Immature natural killer cell (primary cell): ENCODE measurements around the gene LYRM4. TPM values are rescaled to one million over a fixed set of nuclear protein-coding genes. Genes with fewer than 3 reads are reported as not detected.

Experiments
- DNase-seq, 3 donors: peaks; one replicate each; pipeline ENCODE4 v3.0.0; 2022; ENCODE audit warnings: mixed read lengths in 1 of 3
- H3K27ac Mint-ChIP-seq, 6 donors: one replicate each; pipeline ENCODE4 v1.8.0; 2020; ENCODE audit warnings: mixed read lengths in 6 of 6, mild to moderate bottlenecking in 5 of 6, inconsistent platforms in 4 of 6, moderate library complexity in 3 of 6
- H3K27me3 Mint-ChIP-seq, 3 donors: one replicate each; pipeline ENCODE4 v1.8.0; 2020 to 2021; ENCODE audit warnings: low read depth in 3 of 3, mild to moderate bottlenecking in 3 of 3, mixed read lengths in 3 of 3, moderate library complexity in 3 of 3, inconsistent platforms in 1 of 3
- H3K36me3 Mint-ChIP-seq, 3 donors: one replicate each; pipeline ENCODE4 v1.8.0; 2020; ENCODE audit warnings: mixed read lengths in 3 of 3, inconsistent platforms in 2 of 3, mild to moderate bottlenecking in 2 of 3
- H3K4me1 Mint-ChIP-seq, 2 donors: one replicate each; pipeline ENCODE4 v1.8.0; 2020; ENCODE audit warnings: inconsistent platforms in 2 of 2, mild to moderate bottlenecking in 2 of 2, mixed read lengths in 2 of 2, moderate library complexity in 1 of 2
- H3K4me3 Mint-ChIP-seq, 5 donors: one replicate each; pipeline ENCODE4 v1.8.0; 2020; ENCODE audit warnings: mild to moderate bottlenecking in 5 of 5, mixed read lengths in 5 of 5, inconsistent platforms in 3 of 5, moderate library complexity in 3 of 5
- H3K9me3 Mint-ChIP-seq, 6 donors: one replicate each; pipeline ENCODE4 v1.8.0; 2020; ENCODE audit warnings: mild to moderate bottlenecking in 6 of 6, mixed read lengths in 6 of 6, inconsistent platforms in 4 of 6, moderate library complexity in 3 of 6
- polyA plus RNA-seq, 3 donors: library from polyadenylated mRNA; unstranded; fragments of 300-500 nt; fragmentation: Illumina TruSeq; gene quantifications; one replicate each; pipeline ENCODE4 v1.2.3, GENCODE V29; 2021

Gene LYRM4
- polyA plus RNA-seq, 3 donors from 2014 or later: 10.5 to 23.4 (median 21.9) TPM

- no peak overlapping the region for H3K27ac Mint-ChIP-seq
- no peak for DNase-seq
These were observed 12.2 kb downstream of the LYRM4 start for GRCh38 chr6:5248302-5249098.

GRCh38 chr6:5247201-5247600 lies 13.5 kb downstream of the LYRM4 start:
- H3K27ac Mint-ChIP-seq: no peak overlapping the region
- H3K27me3 Mint-ChIP-seq: peaks cover 0 to 2% (median 0%) of the 10 kb centered on the region in 3 donors
- no peak for DNase-seq
- no peaks in the 10 kb centered on the region for H3K9me3 Mint-ChIP-seq
- peaks cover 4 to 8% (median 5%) of the 10 kb centered on the region in 3 donors for H3K36me3 Mint-ChIP-seq
- H3K4me1 Mint-ChIP-seq: no peaks in the 10 kb centered on the region
- H3K4me3 Mint-ChIP-seq: no peak overlapping the region

More at GRCh38 chr6:5248302-5249098, 12.2 kb downstream of the LYRM4 start:
- H3K27me3 Mint-ChIP-seq: peaks cover 0 to 2% (median 0%) of the 10 kb centered on the region in 3 donors
- no peaks in the 10 kb centered on the region for H3K9me3 Mint-ChIP-seq
- no peaks in the 10 kb centered on the region for H3K4me1 Mint-ChIP-seq
- no peak overlapping the region for H3K4me3 Mint-ChIP-seq
- peaks cover 4 to 11% (median 8%) of the 10 kb centered on the region in 3 donors for H3K36me3 Mint-ChIP-seq

GRCh38 chr6:5246141-5247097 lies 14.3 kb downstream of the LYRM4 start:
- Mint-ChIP-seq H3K27ac (no peak overlapping the region), H3K36me3 (peaks cover 4 to 6% (median 5%) of the 10 kb centered on the region in 3 donors), H3K9me3 (no peaks in the 10 kb centered on the region), H3K27me3 (peaks cover 0 to 2% (median 0%) of the 10 kb centered on the region in 3 donors), H3K4me1 (no peaks in the 10 kb centered on the region), H3K4me3 (no peak overlapping the region)
- DNase-seq: no peak

- Mint-ChIP-seq H3K27me3 (peaks cover 0 to 2% (median 1%) of the 10 kb centered on the region in 3 donors), H3K4me1 (no peaks in the 10 kb centered on the region), H3K9me3 (no peaks in the 10 kb centered on the region), H3K4me3 (no peak overlapping the region), H3K27ac (no peak overlapping the region), H3K36me3 (peaks cover 0 to 6% (median 0%) of the 10 kb centered on the region in 3 donors)
- no peak for DNase-seq
These were observed 17.7 kb downstream of the LYRM4 start for GRCh38 chr6:5243069-5243468.

DNA sequence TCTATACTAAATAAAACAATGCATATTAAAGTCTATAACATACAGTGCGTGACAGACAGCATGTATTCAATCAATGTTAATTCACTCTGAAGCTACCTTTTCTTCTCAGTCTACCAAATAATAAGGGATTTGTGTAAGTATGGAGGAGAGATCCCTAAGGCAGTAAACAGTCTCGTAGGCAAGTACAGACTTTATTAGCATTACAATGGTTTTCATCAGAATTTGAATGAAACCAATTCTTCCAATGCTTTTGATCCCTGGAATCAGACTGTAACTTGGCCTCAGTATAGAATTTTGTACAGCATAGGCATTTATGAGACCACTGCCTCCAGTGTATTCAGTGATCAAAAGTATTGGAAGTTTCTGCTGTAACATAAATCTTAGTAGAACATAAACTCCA lies 19.5 kb downstream of the LYRM4 start:
- H3K27me3 Mint-ChIP-seq: peaks cover 0 to 2% (median 1%) of the 10 kb centered on the region in 3 donors
- H3K27ac Mint-ChIP-seq: no peak overlapping the region
- H3K4me3 Mint-ChIP-seq: no peak overlapping the region
- H3K4me1 Mint-ChIP-seq: no peaks in the 10 kb centered on the region
- H3K36me3 Mint-ChIP-seq: peaks cover 0 to 6% (median 0%) of the 10 kb centered on the region in 3 donors
- DNase-seq: no peak
- H3K9me3 Mint-ChIP-seq: no peaks in the 10 kb centered on the region

- Mint-ChIP-seq H3K27ac (no peak overlapping the region), H3K4me3 (no peak overlapping the region), H3K9me3 (no peaks in the 10 kb centered on the region), H3K36me3 (peaks cover 0 to 10% (median 0%) of the 10 kb centered on the region in 3 donors), H3K4me1 (no peaks in the 10 kb centered on the region), H3K27me3 (peaks cover 0 to 1% (median 0%) of the 10 kb centered on the region in 3 donors)
- DNase-seq: no peak
These were observed 22.4 kb downstream of the LYRM4 start for GRCh38 chr6:5238336-5238735.

- Mint-ChIP-seq H3K36me3 (peaks cover 0 to 10% (median 0%) of the 10 kb centered on the region in 3 donors), H3K9me3 (no peaks in the 10 kb centered on the region), H3K4me3 (no peak overlapping the region), H3K4me1 (no peaks in the 10 kb centered on the region), H3K27ac (no peak overlapping the region), H3K27me3 (peaks cover 0 to 1% (median 0%) of the 10 kb centered on the region in 3 donors)
- no peak for DNase-seq
These were observed 22.9 kb downstream of the LYRM4 start for GRCh38 chr6:5237805-5238204.

DNA sequence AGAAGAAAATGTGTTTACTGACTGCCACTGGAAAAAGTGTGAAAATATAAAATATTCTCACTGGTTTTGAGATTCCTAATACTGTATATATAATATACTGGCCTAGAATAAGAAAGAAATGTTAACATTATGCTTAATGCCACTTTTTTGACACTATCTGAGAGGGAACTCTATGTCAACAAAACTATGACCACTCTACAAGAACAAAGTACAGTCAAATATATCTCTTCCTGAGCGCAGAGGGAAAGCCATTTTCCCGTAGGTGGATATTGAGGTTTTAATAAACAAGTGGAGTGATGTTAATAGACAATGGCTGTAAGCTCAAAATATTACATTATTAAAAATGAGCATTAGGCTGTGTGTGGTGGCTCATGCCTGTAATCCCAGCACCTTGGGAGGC lies 24.9 kb downstream of the LYRM4 start:
- Mint-ChIP-seq H3K27me3 (peaks cover 0 to 1% (median 0%) of the 10 kb centered on the region in 3 donors), H3K4me3 (no peak overlapping the region), H3K9me3 (no peaks in the 10 kb centered on the region), H3K4me1 (no peaks in the 10 kb centered on the region), H3K27ac (no peak overlapping the region), H3K36me3 (peaks cover 0 to 10% (median 0%) of the 10 kb centered on the region in 3 donors)
- no peak for DNase-seq

DNA sequence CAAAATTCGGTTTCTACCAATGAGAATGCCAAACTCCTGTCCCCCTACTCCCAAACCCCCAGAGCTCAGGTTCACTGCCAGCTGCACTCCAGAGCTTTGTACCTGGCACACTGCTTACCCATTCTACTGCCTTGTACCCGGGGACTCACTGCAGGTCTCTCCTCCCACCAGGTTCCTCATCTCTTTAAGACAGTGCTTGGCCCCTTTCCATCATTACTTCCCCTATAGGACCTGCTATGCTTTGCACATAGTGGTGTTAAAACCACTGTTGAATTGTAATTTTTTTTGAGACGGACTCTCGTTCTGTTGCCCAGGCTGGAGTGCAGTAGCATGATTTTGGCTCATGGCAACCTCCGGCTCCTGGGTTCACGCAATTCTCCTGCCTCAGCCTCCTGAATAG lies 25.9 kb downstream of the LYRM4 start:
- H3K27ac Mint-ChIP-seq: no peak overlapping the region
- no peaks in the 10 kb centered on the region for H3K4me1 Mint-ChIP-seq
- peaks cover 0 to 10% (median 0%) of the 10 kb centered on the region in 3 donors for H3K36me3 Mint-ChIP-seq
- H3K27me3 Mint-ChIP-seq: peaks cover 0 to 5% (median 0%) of the 10 kb centered on the region in 3 donors
- no peak for DNase-seq
- H3K9me3 Mint-ChIP-seq: no peaks in the 10 kb centered on the region
- H3K4me3 Mint-ChIP-seq: no peak overlapping the region

- no peaks in the 10 kb centered on the region for H3K4me1 Mint-ChIP-seq
- no peak overlapping the region for H3K27ac Mint-ChIP-seq
- H3K36me3 Mint-ChIP-seq: peaks cover 0 to 4% (median 3%) of the 10 kb centered on the region in 3 donors
- H3K4me3 Mint-ChIP-seq: no peak overlapping the region
- no peak for DNase-seq
- H3K9me3 Mint-ChIP-seq: no peaks in the 10 kb centered on the region
- H3K27me3 Mint-ChIP-seq: peaks cover 0 to 4% (median 0%) of the 10 kb centered on the region in 3 donors
These were observed 29.5 kb downstream of the LYRM4 start for GRCh38 chr6:5231289-5231688.

DNA sequence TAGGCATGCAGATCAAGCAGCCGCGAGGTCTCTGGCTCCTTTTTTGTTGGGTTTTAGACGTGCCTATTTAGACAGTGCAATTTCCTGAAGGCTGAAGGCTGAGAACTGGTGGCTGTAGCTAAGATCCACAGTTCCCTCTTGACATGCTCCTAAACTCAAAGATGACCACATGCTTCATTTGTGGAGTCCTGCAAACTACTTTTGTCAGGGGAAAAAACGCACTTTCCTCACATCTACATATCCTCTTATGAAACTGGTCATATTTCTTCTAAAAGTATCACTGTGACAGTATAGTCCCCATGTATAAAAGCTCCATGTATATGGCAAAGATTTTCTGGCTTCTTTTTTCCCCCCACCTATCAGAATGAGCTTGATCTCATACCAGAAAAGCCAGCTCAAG lies 30.7 kb downstream of the LYRM4 start:
- no peak for DNase-seq
- no peak overlapping the region for H3K27ac Mint-ChIP-seq
- H3K27me3 Mint-ChIP-seq: peaks cover 0 to 4% (median 0%) of the 10 kb centered on the region in 3 donors
- no peak overlapping the region for H3K4me3 Mint-ChIP-seq
- H3K36me3 Mint-ChIP-seq: peaks cover 0 to 4% (median 3%) of the 10 kb centered on the region in 3 donors
- H3K4me1 Mint-ChIP-seq: no peaks in the 10 kb centered on the region
- no peaks in the 10 kb centered on the region for H3K9me3 Mint-ChIP-seq

DNA sequence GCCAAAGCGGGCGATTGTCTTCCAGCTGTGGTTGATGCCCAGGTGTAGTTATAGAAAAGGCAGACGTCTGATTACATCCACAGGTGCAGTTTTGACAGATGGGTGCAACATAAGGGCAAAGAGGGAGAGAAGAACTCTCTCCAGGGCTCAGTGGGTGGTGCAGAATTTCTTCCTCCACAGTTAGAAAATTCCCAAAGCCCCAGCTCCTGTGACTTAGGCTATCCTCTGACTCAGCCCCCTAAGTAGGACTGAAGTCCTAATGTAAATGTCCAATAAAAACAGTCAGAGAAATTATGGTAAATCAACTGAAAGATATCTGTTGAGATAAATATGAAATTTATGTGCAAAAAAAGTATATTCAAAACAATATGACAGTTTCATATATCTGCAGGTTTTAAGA lies 31.4 kb downstream of the LYRM4 start:
- no peaks in the 10 kb centered on the region for H3K4me1 Mint-ChIP-seq
- H3K27ac Mint-ChIP-seq: no peak overlapping the region
- H3K27me3 Mint-ChIP-seq: peaks cover 0 to 4% (median 2%) of the 10 kb centered on the region in 3 donors

GRCh38 chr6:5223309-5223708 lies 37.4 kb downstream of the LYRM4 start:
- Mint-ChIP-seq H3K27me3 (peaks cover 0 to 2% (median 0%) of the 10 kb centered on the region in 3 donors), H3K9me3 (no peaks in the 10 kb centered on the region), H3K27ac (no peak overlapping the region), H3K4me3 (no peak overlapping the region), H3K36me3 (peaks cover 3 to 13% (median 12%) of the 10 kb centered on the region in 3 donors), H3K4me1 (no peaks in the 10 kb centered on the region)
- no peak for DNase-seq

More for the DNA sequence above, 31.4 kb downstream of the LYRM4 start:
- Mint-ChIP-seq H3K4me3 (no peak overlapping the region), H3K36me3 (peaks cover 0 to 4% (median under 1%) of the 10 kb centered on the region in 3 donors), H3K9me3 (no peaks in the 10 kb centered on the region)
- no peak for DNase-seq
